Measurements from ENCODE around the gene NEURL1B.

Gene NEURL1B

DNA sequence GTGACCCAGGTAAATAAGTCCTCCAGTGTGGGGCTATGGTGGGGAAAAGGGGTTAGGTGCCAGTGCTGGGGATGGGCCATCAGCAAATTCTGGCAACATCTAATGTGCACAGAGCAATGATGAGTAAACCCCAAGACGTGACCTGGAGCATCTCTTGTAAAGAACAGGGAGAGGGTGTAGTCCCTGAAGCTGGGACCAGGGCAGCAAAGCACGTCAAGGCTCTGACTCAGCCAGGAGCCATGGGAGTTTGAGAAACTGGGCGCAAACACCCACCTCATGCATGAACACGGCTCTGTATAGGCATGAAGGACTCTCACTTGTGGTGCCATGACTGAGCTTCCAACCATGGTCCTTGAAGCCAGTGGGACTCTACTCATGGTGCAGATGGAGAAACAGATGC is 78.1 kb downstream of the NEURL1B start:
- Histone ChIP-seq H3K27ac (ENCODE audit: extremely low read depth, low read depth, low read length) (no peak overlapping the region), H3K4me3 (ENCODE audit: low read depth, low read length) (no peak overlapping the region), H3K4me1 (ENCODE audit: control insufficient read depth, insufficient read depth, low read length) (peaks cover 8% of the 10 kb centered on the region; the same call in 1 of the 2 replicates), H3K9me3 (ENCODE audit: control insufficient read depth, insufficient read depth, low read depth, low read length) (no peaks in the 10 kb centered on the region), H3K36me3 (ENCODE audit: control insufficient read depth in 2 of 2, insufficient read depth in 1 of 2, low read length in 2 of 2) (no peaks in the 10 kb centered on the region)
- TF ChIP-seq ZNF48 (tag by site-specific recombination; IDR thresholded peaks at IDR 0.05) (no peak), ZNF416 (tag by site-specific recombination; IDR thresholded peaks at IDR 0.05) (no peak), ZSCAN23 (tag by site-specific recombination; IDR thresholded peaks at IDR 0.05) (no peak), ZBTB8A (tag by site-specific recombination; IDR thresholded peaks at IDR 0.05) (no peak), IKZF3 (tag by site-specific recombination; IDR thresholded peaks at IDR 0.05) (no peak), GLI4 (tag by site-specific recombination; IDR thresholded peaks at IDR 0.05) (no peak), ZNF184 (tag by site-specific recombination; IDR thresholded peaks at IDR 0.05) (no peak), MZF1 (tag by site-specific recombination; IDR thresholded peaks at IDR 0.05; ENCODE audit: borderline replicate concordance) (no peak), ZNF521 (tag by site-specific recombination; IDR thresholded peaks at IDR 0.05) (no peak), ZSCAN30 (tag by site-specific recombination; IDR thresholded peaks at IDR 0.05) (no peak), ZNF2 (tag by site-specific recombination; IDR thresholded peaks at IDR 0.05) (no peak), ZNF76 (tag by site-specific recombination; IDR thresholded peaks at IDR 0.05; ENCODE audit: borderline replicate concordance, low read depth) (no peak), KLF16 (tag by site-specific recombination; IDR thresholded peaks at IDR 0.05) (no peak), GLIS1 (tag by site-specific recombination; IDR thresholded peaks at IDR 0.05) (no peak), ZNF571 (tag by site-specific recombination; IDR thresholded peaks at IDR 0.05) (no peak)
- TF ChIP-seq, protein P1, sequence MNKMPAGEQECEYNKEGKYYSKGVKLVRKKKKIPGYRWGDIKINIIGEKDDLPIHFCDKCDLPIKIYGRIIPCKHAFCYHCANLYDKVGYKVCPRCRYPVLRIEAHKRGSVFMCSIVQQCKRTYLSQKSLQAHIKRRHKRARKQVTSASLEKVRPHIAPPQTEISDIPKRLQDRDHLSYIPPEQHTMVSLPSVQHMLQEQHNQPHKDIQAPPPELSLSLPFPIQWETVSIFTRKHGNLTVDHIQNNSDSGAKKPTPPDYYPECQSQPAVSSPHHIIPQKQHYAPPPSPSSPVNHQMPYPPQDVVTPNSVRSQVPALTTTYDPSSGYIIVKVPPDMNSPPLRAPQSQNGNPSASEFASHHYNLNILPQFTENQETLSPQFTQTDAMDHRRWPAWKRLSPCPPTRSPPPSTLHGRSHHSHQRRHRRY (tag by site-specific recombination; IDR thresholded peaks at IDR 0.05): no peak
- TF ChIP-seq, protein P2, sequence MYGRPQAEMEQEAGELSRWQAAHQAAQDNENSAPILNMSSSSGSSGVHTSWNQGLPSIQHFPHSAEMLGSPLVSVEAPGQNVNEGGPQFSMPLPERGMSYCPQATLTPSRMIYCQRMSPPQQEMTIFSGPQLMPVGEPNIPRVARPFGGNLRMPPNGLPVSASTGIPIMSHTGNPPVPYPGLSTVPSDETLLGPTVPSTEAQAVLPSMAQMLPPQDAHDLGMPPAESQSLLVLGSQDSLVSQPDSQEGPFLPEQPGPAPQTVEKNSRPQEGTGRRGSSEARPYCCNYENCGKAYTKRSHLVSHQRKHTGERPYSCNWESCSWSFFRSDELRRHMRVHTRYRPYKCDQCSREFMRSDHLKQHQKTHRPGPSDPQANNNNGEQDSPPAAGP (tag by site-specific recombination; IDR thresholded peaks at IDR 0.05): no peak
- TF ChIP-seq, protein P3, sequence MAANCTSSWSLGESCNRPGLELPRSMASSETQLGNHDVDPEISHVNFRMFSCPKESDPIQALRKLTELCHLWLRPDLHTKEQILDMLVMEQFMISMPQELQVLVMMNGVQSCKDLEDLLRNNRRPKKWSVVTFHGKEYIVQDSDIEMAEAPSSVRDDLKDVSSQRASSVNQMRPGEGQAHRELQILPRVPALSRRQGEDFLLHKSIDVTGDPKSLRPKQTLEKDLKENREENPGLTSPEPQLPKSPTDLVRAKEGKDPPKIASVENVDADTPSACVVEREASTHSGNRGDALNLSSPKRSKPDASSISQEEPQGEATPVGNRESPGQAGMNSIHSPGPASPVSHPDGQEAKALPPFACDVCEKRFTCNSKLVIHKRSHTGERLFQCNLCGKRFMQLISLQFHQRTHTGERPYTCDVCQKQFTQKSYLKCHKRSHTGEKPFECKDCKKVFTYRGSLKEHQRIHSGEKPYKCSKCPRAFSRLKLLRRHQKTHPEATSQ (tag by site-specific recombination; IDR thresholded peaks at IDR 0.05): no peak
- TF ChIP-seq, protein P4, sequence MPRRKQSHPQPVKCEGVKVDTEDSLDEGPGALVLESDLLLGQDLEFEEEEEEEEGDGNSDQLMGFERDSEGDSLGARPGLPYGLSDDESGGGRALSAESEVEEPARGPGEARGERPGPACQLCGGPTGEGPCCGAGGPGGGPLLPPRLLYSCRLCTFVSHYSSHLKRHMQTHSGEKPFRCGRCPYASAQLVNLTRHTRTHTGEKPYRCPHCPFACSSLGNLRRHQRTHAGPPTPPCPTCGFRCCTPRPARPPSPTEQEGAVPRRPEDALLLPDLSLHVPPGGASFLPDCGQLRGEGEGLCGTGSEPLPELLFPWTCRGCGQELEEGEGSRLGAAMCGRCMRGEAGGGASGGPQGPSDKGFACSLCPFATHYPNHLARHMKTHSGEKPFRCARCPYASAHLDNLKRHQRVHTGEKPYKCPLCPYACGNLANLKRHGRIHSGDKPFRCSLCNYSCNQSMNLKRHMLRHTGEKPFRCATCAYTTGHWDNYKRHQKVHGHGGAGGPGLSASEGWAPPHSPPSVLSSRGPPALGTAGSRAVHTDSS (tag by site-specific recombination; IDR thresholded peaks at IDR 0.05): no peak
- TF ChIP-seq, protein P5, sequence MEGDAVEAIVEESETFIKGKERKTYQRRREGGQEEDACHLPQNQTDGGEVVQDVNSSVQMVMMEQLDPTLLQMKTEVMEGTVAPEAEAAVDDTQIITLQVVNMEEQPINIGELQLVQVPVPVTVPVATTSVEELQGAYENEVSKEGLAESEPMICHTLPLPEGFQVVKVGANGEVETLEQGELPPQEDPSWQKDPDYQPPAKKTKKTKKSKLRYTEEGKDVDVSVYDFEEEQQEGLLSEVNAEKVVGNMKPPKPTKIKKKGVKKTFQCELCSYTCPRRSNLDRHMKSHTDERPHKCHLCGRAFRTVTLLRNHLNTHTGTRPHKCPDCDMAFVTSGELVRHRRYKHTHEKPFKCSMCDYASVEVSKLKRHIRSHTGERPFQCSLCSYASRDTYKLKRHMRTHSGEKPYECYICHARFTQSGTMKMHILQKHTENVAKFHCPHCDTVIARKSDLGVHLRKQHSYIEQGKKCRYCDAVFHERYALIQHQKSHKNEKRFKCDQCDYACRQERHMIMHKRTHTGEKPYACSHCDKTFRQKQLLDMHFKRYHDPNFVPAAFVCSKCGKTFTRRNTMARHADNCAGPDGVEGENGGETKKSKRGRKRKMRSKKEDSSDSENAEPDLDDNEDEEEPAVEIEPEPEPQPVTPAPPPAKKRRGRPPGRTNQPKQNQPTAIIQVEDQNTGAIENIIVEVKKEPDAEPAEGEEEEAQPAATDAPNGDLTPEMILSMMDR (tag by site-specific recombination; IDR thresholded peaks at IDR 0.05): no peak
- POLR2A ChIA-PET: interaction anchor here (1.9 kb wide), 2 partner anchors 50 to 52 kb away, joined by 8 read pairs; partner anchors contain the start of gene DUSP1
- CTCF ChIA-PET: interaction anchor here (0.7 to 2.0 kb wide), 4 partner anchors 9 to 213 kb away, joined by 3 to 14 read pairs (median 5); partner anchors contain the start of gene DUSP1
